Activated T-helper 17 cell treated with anti-CD3 and anti-CD28 coated beads, Interleukin-2, amount 50 U/mL, for 72 hours (primary cell): ENCODE data around the gene TAOK3. TPM values are rescaled to one million over a fixed set of nuclear protein-coding genes. Genes with fewer than 3 reads are reported as not detected.

Source experiments
- ATAC-seq: fragments of 150-1000 bp; cut with Tn5 transposase; replicated peaks from 2 replicates; pipeline ENCODE4 v1.10.0; 2021; ENCODE audit warnings: mild to moderate bottlenecking, moderate library complexity
- H3K27ac Mint-ChIP-seq: one replicate; pipeline ENCODE4 v1.8.0; 2022; ENCODE audit warnings: mixed read lengths
- H3K27me3 Mint-ChIP-seq: one replicate; pipeline ENCODE4 v1.8.0; 2022; ENCODE audit warnings: mixed read lengths
- H3K36me3 Mint-ChIP-seq: one replicate; pipeline ENCODE4 v1.8.0; 2022; ENCODE audit warnings: low read depth, mild to moderate bottlenecking, mixed read lengths
- H3K4me1 Mint-ChIP-seq: one replicate; pipeline ENCODE4 v1.8.0; 2022; ENCODE audit warnings: mixed read lengths
- H3K4me3 Mint-ChIP-seq: one replicate; pipeline ENCODE4 v1.8.0; 2022; ENCODE audit warnings: mild to moderate bottlenecking, mixed read lengths
- H3K9me3 Mint-ChIP-seq: one replicate; pipeline ENCODE4 v1.8.0; 2022; ENCODE audit warnings: mixed read lengths
- total RNA-seq, 2 donors: library from RNA; stranded (reverse); gene quantifications; one replicate each; pipeline ENCODE4 v1.2.3, GENCODE V29; 2022

The TAOK3 gene
- total RNA-seq, 2 donors from 2014 or later: 56.2 to 62.3 TPM

- H3K4me1 Mint-ChIP-seq: no peaks in the 10 kb centered on the region
- H3K36me3 Mint-ChIP-seq: peaks cover 81% of the 10 kb centered on the region
- no peak overlapping the region for H3K27ac Mint-ChIP-seq
- H3K4me3 Mint-ChIP-seq: no peak overlapping the region
- ATAC-seq: no peak
- no peaks in the 10 kb centered on the region for H3K9me3 Mint-ChIP-seq
- H3K27me3 Mint-ChIP-seq: no peaks in the 10 kb centered on the region
Measured at GRCh38 chr12:118212606-118213005, 160.1 kb downstream of the TAOK3 start.

GRCh38 chr12:118206107-118206412 lies 166.6 kb downstream of the TAOK3 start:
- H3K4me3 Mint-ChIP-seq: no peak overlapping the region

DNA sequence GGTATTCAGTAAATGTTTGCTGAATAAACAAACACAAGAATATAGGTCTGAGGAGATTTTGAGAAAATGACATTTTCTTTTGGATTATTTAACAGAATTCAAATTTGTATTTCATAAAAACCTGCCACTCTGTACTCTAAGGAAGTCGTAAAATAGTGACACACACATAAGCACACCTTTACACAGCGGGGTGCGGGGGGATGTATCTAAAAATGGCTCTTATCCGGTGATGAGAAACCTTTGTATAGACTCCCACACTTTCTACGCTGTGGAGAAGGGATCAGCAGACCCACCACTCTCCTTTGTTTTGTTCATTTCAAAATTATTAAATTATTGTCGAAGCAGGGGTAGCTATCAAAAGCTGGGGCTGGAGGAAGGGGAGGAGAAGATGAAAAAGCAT lies 178.7 kb downstream of the TAOK3 start:
- peak overlapping the region; percentile 36 for H3K27ac Mint-ChIP-seq
- H3K36me3 Mint-ChIP-seq: peaks cover 51% of the 10 kb centered on the region
- no peaks in the 10 kb centered on the region for H3K9me3 Mint-ChIP-seq
- H3K27me3 Mint-ChIP-seq: no peaks in the 10 kb centered on the region
- no peak overlapping the region for H3K4me3 Mint-ChIP-seq
- H3K4me1 Mint-ChIP-seq: no peaks in the 10 kb centered on the region
- ATAC-seq: no peak

More at GRCh38 chr12:118206107-118206412, 166.6 kb downstream of the TAOK3 start:
- no peaks in the 10 kb centered on the region for H3K9me3 Mint-ChIP-seq
- no peaks in the 10 kb centered on the region for H3K4me1 Mint-ChIP-seq
- peaks cover 60% of the 10 kb centered on the region for H3K36me3 Mint-ChIP-seq
- H3K27me3 Mint-ChIP-seq: no peaks in the 10 kb centered on the region
- no peak for ATAC-seq
- H3K27ac Mint-ChIP-seq: peak overlapping the region; percentile 51

DNA sequence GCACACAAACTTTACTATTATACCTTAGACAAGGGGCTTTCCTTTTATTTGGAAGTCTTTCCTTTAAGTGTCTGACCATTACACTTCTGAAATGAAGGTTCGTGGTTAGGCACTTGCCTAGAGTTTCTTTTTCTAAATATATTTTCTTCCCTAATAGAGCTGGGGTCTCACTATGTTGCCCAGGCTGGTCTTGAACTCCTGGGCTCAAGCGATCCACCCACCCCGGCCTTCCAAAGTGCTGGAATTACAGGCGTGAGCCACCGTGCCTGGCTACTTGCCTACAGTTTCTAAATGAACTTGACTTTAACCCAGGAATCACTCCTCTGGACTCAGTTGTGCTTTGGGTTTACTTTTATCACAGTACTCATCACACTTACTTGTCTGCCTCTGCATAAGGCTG lies 179.2 kb downstream of the TAOK3 start:
- Mint-ChIP-seq H3K36me3 (peaks cover 51% of the 10 kb centered on the region), H3K4me3 (no peak overlapping the region), H3K27ac (peak overlapping the region; percentile 36), H3K9me3 (no peaks in the 10 kb centered on the region), H3K27me3 (no peaks in the 10 kb centered on the region), H3K4me1 (no peaks in the 10 kb centered on the region)
- no peak for ATAC-seq

GRCh38 chr12:118190266-118190665 lies 182.4 kb downstream of the TAOK3 start:
- H3K4me1 Mint-ChIP-seq: peaks cover 6% of the 10 kb centered on the region
- no peak overlapping the region for H3K4me3 Mint-ChIP-seq
- H3K9me3 Mint-ChIP-seq: no peaks in the 10 kb centered on the region
- H3K27ac Mint-ChIP-seq: no peak overlapping the region
- H3K27me3 Mint-ChIP-seq: no peaks in the 10 kb centered on the region
- H3K36me3 Mint-ChIP-seq: peaks cover 43% of the 10 kb centered on the region
- ATAC-seq: no peak

- Mint-ChIP-seq H3K4me1 (peaks cover 6% of the 10 kb centered on the region), H3K9me3 (no peaks in the 10 kb centered on the region), H3K27me3 (no peaks in the 10 kb centered on the region), H3K36me3 (peaks cover 38% of the 10 kb centered on the region), H3K27ac (no peak overlapping the region), H3K4me3 (no peak overlapping the region)
- ATAC-seq: no peak
Measured at GRCh38 chr12:118189741-118190191, 182.9 kb downstream of the TAOK3 start.

- no peak for ATAC-seq
- peaks cover 6% of the 10 kb centered on the region for H3K4me1 Mint-ChIP-seq
- H3K9me3 Mint-ChIP-seq: no peaks in the 10 kb centered on the region
- no peak overlapping the region for H3K27ac Mint-ChIP-seq
- H3K4me3 Mint-ChIP-seq: no peak overlapping the region
- no peaks in the 10 kb centered on the region for H3K27me3 Mint-ChIP-seq
- peaks cover 29% of the 10 kb centered on the region for H3K36me3 Mint-ChIP-seq
Measured at GRCh38 chr12:118188690-118189371, 183.9 kb downstream of the TAOK3 start.

GRCh38 chr12:118187751-118188435 lies 184.8 kb downstream of the TAOK3 start:
- H3K4me3 Mint-ChIP-seq: no peak overlapping the region
- no peak for ATAC-seq
- H3K27me3 Mint-ChIP-seq: no peaks in the 10 kb centered on the region
- no peaks in the 10 kb centered on the region for H3K9me3 Mint-ChIP-seq
- peak overlapping the region; percentile 29 for H3K27ac Mint-ChIP-seq
- H3K36me3 Mint-ChIP-seq: peaks cover 24% of the 10 kb centered on the region
- peaks cover 6% of the 10 kb centered on the region for H3K4me1 Mint-ChIP-seq

DNA sequence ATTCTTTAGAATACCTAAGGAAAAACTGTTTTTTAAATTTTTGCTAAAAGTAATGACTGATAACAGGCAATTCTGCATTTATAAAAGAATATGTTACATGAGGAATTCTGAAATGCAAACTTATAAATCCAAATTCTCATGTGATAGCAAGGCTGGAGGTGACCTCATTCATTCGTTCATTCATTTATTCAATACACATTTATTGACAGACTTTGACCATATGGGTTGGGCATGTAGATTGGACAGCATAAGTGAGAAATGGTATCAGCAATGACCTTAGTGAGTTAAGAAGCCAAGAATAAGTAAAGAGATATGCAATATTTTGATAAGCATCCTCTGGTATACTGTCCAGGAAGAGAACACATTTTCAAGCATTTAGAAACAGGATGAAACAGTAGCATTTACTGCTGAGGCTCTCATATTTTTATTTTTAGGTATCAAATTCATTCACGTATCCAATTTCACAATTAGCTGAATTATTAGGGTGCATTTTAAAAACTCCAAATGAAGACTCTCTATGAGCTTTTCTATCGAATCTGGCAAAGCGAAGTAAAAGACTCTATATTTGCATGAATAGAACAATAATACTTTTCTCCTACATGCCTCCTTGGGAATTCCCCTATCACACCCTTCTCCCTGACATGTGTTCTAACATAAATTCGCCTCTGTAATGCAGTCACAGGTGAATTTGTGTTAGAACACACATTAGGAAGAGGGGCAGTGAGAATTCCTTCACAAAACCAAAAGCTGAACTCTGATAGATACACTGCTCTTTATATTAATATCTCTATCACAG lies 186.9 kb downstream of the TAOK3 start:
- H3K4me1 Mint-ChIP-seq: peaks cover 10% of the 10 kb centered on the region
- H3K9me3 Mint-ChIP-seq: no peaks in the 10 kb centered on the region
- peaks cover 33% of the 10 kb centered on the region for H3K36me3 Mint-ChIP-seq
- no peaks in the 10 kb centered on the region for H3K27me3 Mint-ChIP-seq
- no peak overlapping the region for H3K4me3 Mint-ChIP-seq
- ATAC-seq: no peak
- no peak overlapping the region for H3K27ac Mint-ChIP-seq

- Mint-ChIP-seq H3K27ac (no peak overlapping the region), H3K9me3 (no peaks in the 10 kb centered on the region), H3K4me1 (peaks cover 10% of the 10 kb centered on the region), H3K36me3 (peaks cover 33% of the 10 kb centered on the region), H3K4me3 (no peak overlapping the region), H3K27me3 (no peaks in the 10 kb centered on the region)
- no peak for ATAC-seq
Measured at GRCh38 chr12:118183711-118184110, 189.0 kb downstream of the TAOK3 start.

DNA sequence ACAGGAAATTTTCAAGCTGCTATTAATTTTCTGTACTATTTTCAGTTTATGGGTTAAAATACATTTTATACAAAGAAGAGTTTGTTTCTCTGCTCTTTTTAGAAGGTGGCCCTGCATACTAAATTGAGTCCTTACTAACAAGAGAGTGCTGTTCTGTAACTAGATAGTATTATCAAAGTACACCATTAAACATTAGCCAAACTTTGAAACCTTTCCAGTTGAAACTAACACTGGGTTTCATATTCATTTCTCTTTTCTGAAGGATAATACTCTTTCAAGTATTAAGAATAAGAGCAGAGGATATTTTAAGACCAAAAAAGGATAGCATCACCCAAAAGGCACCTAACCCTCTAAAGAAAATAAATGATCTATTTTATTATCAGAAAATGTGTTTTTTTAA lies 189.6 kb downstream of the TAOK3 start:
- Mint-ChIP-seq H3K9me3 (no peaks in the 10 kb centered on the region), H3K27me3 (no peaks in the 10 kb centered on the region), H3K4me1 (peaks cover 10% of the 10 kb centered on the region), H3K36me3 (peaks cover 38% of the 10 kb centered on the region), H3K27ac (no peak overlapping the region), H3K4me3 (no peak overlapping the region)
- ATAC-seq: no peak

DNA sequence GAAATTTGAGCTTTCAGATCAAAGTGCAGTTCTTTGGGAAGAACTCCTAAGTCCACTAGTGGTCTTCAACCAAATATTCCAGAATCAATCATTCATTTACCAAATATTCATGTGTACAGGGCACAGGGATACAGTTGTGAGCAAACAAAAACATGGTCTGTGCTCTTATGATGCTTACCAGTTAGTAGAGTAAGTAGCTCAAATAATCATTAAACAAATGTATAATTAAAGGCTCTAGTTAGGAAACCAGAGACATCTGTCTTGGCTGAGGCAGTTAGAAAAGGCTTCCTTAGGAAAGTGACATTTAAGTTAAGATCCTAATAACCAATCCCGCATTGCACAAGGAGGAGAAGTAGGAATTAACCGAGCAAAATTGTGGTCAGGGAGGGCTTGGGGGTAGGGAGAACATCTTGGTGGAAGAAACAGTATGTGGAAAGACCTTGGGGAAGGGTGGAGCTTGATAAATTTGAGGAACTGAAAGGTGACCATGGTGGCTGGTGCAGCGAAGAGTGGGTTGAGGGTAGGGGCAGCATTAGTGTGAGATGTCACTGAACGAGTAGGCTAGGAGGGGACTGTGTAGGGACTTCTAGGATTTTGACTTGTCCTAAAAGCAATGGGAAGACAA lies 196.8 kb downstream of the TAOK3 start:
- Mint-ChIP-seq H3K27me3 (no peaks in the 10 kb centered on the region), H3K4me1 (peaks cover 3% of the 10 kb centered on the region), H3K9me3 (no peaks in the 10 kb centered on the region), H3K27ac (no peak overlapping the region), H3K4me3 (no peak overlapping the region), H3K36me3 (peaks cover 96% of the 10 kb centered on the region)
- no peak for ATAC-seq

GRCh38 chr12:118166946-118167345 lies 205.8 kb downstream of the TAOK3 start:
- Mint-ChIP-seq H3K27me3 (no peaks in the 10 kb centered on the region), H3K27ac (peak overlapping the region; percentile 23), H3K4me3 (peak overlapping the region; percentile 53), H3K36me3 (peaks cover 73% of the 10 kb centered on the region), H3K4me1 (peaks cover 30% of the 10 kb centered on the region), H3K9me3 (no peaks in the 10 kb centered on the region)
- peak; percentile 98 for ATAC-seq

- Mint-ChIP-seq H3K9me3 (no peaks in the 10 kb centered on the region), H3K27ac (peak overlapping the region; percentile 47), H3K27me3 (no peaks in the 10 kb centered on the region), H3K4me3 (no peak overlapping the region), H3K4me1 (peaks cover 27% of the 10 kb centered on the region), H3K36me3 (peaks cover 53% of the 10 kb centered on the region)
- ATAC-seq: no peak
Measured at GRCh38 chr12:118164798-118165486, 207.8 kb downstream of the TAOK3 start.
